GM18499 (cell line): ENCODE data around the gene WNT7B.

Experiments
- ATAC-seq: cut with Tn5 transposase; IDR thresholded peaks from one replicate; pipeline ENCODE4 v1.9.1; 2021; ENCODE audit warnings: moderate number of reproducible peaks; ENCODE audit not compliant: insufficient read depth, unreplicated experiment

Gene WNT7B

DNA sequence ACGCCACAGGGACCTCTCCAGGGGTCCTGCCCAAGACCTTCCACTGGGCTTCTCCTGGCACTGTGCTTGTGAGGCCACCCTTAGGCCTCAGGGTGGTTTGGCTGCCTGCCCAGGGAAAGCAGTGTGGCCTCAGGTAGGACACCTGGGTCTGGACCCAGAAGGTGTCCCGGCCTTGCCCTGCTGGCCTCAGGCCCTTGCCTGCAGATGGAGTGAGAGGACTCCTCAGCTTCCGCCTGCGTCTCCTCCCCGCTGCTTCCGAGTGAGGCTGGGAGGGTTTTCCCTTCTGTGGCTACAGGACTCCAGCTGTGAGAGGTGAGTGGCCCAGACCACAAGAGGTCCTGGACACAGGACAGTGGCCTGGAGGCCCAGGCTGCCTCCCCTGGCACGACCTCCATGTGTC, 60.4 kb downstream of the WNT7B start:
- ATAC-seq = no peak

DNA sequence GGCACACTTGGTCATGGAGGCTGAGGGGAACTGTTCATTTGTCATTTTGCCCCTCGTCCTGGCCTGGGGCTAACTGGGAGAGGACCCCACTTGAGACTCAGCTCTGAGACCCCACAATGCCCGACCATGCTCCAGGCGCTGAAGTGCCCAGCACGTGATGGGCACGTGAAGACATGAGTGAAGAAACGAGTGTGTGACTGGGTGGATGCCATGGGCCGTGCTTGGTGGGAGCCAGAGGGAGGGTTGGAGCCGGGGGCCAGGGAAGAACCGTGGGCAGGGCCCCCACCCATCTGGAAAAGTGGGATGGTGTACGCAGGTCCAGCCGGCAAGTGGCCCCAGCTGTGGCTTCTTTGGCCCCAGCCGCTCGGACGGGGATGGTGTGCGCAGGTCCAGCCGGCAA, 61.1 kb downstream of the WNT7B start:
- ATAC-seq = no peak

DNA sequence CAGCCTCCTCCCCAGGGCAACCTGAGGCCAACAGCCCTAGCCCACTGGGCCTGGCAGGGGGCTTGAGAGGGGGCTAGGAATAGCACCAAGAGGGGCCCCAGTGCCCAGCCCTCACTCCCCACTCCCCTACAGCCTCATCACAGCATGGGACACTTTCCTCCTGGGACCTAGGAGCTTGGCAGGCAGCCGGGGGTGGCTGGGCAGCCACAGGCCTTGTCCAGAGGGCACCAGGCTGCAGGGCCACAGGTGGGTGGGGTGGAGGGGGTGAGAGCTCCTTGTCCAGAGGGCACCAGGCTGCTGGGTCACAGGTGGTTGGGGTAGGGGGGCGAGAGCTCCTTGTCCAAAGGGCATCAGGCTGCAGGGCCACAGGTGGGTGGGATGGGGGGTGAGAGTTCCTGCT, 61.8 kb downstream of the WNT7B start:
- ATAC-seq = no peak

DNA sequence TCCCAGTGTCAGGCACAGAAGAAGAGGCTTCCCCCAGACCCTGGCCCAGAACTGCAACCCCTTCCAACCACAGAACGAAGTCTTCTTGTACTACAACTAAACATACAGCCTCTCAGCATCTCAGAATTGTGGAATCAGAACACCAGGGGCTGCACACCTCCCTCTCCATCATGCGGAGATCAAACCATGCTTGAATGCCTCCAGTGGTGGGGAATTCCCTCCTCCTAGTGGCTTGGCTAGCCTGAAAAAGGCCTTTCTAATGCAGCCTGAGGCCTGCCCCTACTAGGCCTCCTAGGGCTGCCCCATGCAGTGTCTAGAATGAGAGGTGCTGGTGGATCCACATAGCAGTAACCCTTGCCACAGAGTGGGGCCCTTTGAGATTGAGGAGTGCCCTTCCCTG, 62.7 kb downstream of the WNT7B start:
- ATAC-seq = no peak

DNA sequence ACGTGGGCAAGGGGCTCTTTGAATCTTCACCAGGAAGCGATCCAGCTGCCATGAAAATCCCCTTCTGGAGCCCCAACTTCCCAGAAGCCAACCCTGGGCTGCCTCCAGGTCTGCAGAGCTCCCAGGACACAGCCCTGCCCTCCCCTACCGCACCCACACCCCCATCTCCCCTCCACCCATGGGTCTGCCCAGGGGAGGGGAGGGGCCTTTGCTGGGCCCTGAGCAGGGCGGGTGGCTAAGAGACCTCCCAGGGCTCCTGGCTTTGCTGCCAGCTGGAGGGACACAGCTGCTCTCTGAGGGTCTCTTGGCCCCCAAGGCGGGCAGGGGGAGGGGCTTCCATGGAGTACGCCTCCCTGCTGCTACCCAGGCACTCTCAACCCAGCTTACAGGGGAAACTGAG, 64.1 kb downstream of the WNT7B start:
- ATAC-seq = no peak

DNA sequence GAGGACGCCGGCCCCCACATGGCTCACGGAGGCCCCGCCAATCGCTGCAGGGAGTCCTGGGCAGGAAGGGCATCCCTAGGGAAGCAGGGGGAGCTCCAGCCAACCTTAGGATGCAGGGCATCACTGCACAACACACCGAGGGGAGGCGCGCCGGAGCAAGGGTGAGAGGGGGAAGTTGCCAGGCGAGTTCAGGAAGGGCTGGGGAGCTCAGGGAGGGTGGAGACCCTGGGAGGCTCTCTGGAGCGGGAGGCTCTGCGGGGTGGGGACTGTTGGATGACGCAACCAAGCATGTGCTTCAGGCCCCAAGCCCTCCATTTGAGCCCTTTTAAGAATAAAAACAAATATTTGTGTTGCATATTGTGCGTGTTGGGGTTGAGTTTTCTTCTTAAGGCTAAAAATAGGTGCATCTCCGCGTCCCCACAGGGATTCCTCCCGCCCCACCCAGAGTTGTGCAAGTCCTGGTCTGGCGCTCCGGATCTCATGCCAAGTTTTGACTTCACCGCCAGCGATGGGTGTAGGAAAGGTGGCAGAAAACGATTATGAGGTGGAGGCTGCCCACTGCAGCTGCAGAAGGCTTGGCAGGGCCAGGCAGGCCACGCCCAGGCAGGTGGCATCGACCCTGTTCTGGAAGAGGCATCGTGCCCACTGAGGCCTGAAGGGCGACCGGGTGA, 65.2 kb downstream of the WNT7B start:
- no peak for ATAC-seq

DNA sequence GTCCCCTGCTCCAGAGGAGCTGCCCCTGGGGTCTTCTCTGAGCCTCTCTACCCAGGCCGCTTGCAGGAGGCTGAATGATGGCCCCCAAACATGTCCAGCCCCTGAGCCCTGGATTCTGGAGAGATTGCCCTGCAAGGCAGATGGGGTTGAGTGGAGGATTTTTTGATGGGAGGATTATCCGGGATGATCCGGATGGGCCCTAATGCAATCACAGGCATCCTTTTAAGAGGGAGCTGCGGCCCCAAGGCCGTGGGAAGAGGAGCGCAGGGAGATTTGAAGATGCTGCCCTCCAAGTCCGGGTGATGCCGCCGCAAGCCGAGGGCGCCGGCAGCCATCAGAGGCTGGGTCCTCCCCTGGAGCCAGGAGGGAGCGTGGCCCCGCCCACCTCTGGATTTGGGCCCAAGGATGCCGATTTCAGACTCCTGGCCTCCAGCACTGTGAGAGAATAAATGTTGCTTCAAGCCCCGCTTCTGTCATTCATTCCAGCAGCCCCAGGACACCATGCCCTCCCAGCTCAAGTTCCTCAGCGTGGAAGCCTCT, 66.0 kb downstream of the WNT7B start:
- ATAC-seq = no peak

DNA sequence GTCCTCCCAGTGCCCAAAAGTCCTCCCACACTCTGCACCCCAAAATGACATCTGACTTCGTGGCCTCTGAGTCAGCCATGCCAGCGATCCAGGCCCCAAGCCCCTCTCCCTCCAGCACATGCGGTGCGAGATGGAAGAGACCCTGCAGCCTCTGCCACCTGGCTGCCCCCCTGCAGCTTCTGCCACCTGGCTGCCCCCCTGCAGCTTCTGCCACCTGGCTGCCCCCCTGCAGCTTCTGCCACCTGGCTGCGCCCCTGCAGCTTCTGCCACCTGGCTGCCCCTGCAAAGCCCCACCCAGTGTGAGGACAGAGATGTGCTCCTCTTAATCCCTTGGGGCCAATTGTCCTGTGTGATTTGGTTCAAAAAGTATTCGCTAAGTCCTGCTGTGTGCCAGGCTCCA, 68.0 kb downstream of the WNT7B start:
- no peak for ATAC-seq

DNA sequence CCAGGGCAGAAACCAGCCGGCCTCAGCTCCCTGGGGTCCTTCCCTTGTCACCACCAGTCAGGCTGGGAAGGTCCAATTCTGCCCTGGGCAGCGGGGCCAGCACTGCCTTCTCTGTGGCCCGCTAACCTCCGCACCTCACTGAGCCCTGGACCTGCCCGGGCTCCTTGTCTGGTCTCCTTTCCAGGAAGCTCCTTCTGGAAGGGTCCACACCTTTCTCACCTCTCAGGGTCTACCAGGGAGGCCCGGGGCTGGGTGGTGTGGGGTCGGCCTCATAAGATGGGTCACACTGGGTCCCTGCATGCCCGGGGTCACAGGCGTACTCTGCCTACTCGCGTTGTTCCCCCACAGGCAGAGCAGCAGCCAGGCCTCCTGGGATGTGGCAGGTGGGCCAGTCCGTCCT, 69.0 kb downstream of the WNT7B start:
- ATAC-seq = no peak

DNA sequence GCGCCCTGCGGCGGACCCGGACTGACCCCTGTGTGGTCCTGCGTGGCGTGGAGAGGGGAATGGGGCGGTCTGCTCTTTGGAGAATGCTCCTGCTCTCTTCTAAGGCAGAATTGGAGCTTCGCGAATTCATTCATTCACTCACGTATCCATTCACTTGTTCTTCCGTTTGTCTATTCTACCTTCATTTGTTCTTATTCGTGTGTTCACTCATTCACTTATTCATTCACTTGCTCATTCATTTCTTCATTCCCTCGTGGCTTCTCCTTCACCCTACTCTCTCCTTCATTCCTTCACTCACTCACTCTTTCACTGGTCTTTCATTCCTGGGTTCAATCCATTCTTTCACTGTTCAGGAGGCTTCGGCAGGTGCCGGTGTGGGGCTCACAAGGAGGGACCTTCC, 69.6 kb downstream of the WNT7B start:
- no peak for ATAC-seq

DNA sequence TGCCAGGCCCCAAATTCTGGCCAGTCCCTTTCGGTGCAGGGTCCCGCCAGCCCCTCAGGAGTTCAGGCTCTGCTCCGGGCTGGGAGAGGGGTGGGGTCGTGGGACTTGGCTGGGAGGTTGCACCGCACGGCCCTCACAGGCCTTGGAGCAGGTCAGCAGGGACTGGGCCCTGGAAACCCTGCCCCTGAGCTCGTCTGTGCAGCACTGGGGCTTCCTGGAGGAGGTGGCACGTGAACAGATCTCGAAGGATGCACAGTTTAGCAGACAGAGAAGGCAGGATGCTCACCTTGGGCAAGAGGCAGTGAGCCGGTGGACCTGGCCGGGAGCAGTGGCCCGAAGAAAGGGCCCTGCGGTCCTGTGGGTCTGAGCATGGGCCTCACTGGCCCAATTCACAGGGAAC, 70.0 kb downstream of the WNT7B start:
- ATAC-seq = no peak

DNA sequence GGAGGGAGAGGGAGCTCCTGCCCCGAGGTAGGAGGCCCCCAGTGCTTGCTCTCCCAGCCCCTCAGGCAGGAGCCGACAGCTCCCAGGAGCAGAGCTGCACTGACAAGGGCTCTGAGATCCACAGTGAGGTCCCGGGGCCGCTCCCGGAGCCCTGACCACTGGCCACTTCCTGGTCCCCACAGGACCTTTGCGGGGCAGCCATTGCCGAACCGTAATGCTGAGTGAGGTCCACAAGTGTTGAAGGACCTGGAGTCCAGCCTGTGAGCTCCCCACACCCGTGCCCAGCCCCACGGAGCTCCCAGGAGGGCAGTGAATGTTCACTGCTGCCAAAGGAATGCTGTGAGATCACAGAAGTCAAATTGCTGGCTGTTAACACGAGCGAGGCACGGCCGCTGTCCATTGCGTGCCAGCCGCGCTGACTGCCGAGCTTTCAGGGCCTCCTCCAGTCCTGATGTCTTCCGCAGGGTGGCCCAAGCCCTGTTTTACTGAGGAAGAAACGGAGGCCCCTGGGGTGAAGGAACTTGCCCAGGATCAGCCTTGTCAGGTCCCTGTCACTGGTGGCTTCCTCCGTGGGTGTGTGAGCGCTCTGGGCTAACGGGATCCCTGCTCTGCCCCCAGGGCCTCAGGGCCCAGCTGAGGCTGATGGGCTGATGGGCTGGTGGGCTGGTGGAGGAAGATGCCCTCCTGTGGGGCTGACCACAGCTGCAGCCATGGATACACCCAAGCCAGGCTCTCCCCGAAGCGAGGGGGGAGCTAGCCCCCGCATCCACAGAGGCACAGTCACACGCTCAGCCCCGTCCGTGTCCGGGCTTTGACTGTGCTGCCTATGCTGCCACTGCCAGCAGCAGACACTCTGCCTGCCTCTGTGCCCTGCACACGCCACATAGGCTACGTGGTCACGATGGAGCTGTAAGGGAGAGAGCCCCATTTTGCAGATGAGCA, 70.8 kb downstream of the WNT7B start:
- no peak for ATAC-seq

DNA sequence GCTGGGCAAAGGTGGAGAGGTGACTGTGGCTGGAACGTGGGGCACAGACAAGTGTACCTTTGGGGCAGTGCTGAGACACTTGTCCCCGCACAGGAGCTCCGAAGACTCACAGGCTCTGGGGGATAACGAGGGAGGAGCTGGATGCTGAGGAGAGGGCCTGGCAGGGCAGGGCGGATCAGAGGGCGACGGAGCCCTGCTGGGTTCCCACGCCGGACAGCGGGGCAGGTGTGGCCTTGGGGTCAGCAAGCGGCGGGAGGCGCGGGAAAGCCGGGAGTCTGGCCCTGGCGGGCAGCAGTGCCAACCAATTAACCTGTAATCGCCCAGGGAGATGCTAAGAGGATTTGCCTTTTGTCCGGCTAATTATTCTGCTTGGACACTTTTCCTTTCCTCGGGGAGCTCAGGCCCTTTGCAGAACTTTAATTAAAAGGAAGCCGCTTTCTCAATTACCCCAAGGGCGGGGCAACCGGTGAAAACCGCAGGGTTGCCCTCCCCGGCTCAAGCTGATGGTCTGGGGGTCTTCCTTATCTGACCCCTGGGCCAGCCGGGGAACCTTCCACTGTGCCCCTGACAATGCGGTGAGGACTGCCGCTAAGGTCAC, 71.5 kb downstream of the WNT7B start:
- ATAC-seq = no peak

DNA sequence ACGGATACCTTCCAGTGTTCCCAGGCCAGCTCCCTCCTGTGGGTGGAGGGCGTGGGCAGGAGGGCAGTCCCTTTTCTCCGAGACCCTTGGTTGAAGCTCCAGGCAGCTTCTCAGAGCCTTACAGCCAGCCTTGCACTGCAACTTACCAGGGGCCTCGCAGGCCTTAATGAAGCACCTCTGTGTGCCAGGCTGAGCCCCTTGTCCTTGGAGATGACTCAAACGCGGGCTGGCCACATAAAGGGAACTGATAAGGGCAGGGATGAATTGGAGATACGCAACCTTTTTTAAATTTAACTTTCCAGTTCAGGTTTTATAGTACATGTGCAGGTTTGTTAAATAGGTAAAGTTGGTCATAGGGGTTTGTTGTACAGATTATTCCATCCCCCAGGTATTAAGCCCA, 72.7 kb downstream of the WNT7B start:
- ATAC-seq = no peak

DNA sequence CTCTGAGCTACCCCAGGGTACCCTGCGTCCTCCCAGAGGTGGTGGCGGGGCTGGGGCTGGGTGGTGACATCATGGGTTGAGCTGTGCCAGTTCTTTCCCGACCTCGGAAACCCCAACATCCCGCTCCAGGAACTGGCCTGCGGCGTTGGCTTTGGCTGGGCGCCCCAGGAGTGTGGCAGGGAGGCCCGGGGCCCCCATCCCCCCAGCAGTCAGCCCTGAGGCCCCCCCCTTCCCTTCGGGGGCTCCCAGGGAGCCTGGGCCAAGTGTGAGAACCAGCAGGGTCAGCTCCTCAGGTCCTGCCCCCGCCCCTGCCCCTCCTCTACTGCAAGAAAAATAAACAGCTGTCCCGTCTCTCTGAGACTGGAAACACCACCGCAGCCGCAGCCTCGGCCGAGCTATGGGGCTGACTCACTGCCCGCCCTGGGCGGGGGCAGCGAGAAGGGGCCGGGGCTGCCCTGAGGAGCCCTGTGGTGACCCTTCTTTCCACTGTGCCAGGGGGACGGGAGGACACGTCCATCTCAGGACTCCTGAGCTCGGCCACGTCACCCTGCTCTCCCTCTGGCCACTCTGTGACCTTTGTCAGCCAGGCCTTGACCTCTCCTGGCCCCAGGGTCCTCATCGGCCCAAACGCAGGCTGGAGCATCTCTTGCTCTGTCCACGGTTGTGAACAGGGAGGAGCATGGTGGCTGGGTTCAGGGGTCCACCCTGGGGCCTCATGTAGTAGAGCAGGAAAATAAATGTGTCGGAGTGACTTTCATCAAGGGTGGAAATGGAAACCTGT, 73.4 kb downstream of the WNT7B start:
- no peak for ATAC-seq

DNA sequence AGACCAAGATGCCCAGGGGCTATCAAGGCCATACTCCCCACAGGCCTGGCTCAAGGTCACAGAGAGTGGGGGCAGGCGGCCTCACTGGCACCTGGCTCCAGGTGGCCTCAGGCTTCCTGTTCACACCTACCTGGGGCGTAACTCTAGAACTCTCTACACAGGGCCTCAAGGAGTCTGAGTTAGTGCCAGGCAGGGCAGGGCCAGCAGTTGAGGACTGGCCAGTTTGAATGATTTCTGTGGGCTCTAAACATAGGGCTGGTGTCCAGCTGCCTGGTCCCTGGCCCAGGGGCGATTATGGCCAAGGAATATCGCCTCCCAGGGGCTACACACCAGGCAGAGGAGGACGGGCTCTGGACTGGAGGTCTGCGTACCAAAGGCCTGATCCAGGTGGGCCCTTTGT, 79.2 kb downstream of the WNT7B start:
- no peak for ATAC-seq

DNA sequence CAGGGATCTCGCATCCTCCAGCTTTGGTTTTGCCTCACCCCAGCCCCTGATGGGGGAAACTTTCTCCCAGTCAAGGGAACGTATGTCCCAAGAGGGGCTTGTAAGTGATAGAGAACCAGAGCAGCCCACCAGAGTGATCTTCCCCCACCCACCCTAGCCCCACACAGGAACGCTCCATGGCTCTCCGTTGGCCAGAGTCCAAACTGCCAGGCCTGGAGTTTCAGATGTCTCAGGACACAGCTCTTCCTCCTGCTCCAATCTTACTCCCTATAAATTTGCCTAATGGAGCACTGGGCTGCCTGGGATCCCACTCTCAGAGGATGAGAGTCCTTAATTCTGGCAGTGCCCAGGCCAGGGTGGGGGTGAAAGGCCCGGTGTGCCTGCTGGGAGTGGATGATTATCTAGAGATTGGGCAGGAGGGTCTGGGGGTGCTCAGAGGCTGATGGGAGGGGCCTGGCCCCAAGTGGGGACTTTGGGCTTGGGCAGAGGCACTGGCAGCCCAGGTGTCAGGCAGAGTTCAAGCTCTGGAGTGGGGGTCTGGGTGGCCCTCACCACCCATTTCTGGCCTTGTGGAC, 79.9 kb downstream of the WNT7B start:
- no peak for ATAC-seq

DNA sequence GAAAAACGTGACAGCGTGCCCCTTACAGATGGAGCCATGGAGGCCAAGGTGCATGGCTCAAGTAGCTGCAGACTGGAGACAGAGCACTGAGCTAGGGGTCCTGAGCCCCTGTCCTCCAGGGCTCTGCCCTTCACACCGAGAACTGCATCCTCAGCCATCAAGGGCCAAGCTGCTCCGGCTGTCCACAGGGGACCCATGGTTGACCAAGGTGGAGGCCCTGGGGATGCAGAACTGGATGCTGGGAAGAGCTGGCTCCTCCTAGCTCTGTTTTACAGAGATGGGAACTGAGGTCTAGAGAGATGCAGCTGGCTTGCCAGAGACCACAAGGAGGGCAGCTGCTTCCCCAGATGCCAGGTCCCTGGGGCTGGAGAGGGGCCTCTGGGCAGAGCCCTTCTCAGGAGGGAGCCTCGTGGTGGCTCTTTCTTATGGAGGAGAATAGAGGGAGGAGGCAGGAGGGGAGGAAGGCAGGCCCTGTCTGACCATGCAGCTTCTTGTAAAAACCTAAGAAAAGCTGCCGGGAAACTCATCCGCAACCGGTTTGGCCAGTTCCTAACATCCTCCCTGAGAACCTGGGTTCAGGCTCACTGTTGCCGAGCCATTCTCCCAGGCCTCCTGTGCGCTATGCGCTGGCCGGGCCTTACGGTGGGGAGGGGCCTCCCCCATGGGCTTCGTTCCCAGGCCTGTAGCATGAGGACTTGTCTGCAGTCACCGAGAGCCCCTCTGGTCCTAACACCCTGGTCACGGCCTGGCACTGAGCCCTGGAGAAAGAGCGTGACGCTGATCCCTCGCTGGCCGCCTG, 80.6 kb downstream of the WNT7B start:
- ATAC-seq = no peak

DNA sequence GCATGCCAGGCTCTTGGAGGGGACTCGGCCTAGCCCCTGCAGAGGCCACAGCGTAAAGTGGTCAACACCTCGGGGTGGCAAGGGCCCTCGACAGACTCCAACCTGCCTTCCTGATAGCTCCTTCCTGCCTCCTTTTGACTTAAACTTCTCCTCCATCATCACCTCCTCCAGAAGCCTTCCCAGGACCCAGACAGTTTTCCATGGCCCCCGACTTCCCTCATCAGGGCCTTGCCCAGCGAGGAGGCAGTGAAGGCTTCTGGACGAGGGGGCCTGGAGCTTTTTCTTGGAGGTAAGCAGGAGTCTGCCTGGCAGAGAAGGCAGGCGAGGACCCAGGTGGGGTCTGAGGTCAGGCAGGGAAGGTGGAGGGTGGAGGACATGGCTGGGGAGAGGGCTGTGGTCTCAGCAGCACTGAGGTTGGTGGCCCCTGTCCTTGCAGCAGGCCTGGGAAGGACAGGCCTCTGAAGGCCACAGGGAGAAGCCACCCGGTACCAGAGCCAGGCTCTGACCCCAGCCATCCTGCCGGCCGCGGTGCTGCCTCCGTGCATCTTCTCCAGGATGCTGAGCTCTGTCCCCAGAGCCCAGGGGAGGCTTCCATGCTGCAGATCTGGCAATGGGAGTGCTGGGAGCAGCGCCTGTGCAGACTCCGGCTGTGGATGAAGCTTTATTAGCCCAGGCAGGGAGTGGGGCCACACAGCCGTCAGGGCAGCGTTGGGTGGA, 81.4 kb downstream of the WNT7B start:
- no peak for ATAC-seq
